Measurements from ENCODE around the gene SPTBN4.
"Not testable (repeated sequence)": the region's sequence is repeated elsewhere in the genome, so short reads cannot be mapped to it uniquely, and the experiment has no call there.

The SPTBN4 gene

GRCh38 chr19:40534148-40534547, 67.3 kb downstream of the SPTBN4 start:
- no peak for FAIRE-seq

- FAIRE-seq, result no peak
Observed at GRCh38 chr19:40539070-40539469, 72.3 kb downstream of the SPTBN4 start.

DNA sequence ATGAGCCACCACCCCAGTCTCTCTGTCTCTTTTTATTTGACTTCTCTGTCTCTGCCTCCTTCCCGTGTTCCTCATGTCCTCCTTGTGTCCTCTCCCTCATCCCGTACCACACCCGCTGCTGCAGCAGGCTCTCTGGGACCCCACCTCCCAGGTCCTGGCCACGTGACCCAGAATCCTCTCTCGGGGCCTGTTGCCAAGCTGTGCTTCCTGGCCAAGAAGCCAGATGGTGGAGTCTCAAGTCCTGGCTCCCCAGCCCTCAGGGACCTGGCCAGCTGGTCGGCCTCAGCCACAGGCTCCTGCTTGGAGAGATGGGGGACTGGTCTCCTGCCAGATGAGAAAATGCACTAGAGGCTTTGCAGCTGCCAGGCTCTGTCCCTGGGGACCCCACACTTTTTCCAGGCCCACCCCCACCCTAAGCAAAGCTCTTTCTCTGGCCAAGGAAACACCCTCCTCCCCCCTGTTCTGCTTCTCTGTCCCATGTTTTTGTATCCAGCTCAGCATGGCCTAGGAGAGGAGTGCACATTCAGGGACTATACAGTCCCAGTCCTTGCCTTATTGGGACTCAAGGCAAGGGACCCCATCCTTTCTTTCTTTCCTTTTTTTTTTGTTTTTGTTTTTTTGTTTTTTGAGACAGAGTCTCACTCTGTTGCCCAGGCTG, 75.5 kb downstream of the SPTBN4 start:
- no peak for FAIRE-seq

- no peak for FAIRE-seq
Observed at GRCh38 chr19:40543029-40543597, 76.3 kb downstream of the SPTBN4 start.

GRCh38 chr19:40546153-40546841, 79.5 kb downstream of the SPTBN4 start:
- FAIRE-seq, result not testable (repeated sequence)

GRCh38 chr19:40547190-40547589, 80.4 kb downstream of the SPTBN4 start:
- FAIRE-seq, result not testable (repeated sequence)

- FAIRE-seq, result no peak
Observed at GRCh38 chr19:40547836-40548235, 81.0 kb downstream of the SPTBN4 start.

- FAIRE-seq, result no peak
Observed at GRCh38 chr19:40549007-40549708, 82.4 kb downstream of the SPTBN4 start.

DNA sequence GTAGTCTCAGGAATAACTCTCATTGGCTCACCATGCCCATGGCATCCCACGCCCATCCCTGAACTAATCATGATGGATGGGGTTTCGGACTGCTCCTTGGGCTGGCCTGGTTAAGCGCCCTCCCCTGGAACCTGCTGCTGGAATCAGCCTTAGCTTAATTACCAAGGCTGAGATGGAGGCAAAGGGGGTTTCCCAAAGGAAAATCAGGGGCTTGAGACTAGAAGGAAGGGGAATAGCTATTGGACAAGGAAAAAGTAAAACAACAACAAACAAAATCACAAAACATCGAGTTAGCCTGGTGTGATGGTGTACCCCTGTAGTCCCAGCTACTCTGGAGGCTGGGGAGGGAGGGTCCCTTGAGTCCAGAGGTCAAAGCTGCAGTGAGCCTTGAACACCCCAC, 84.2 kb downstream of the SPTBN4 start:
- no peak for FAIRE-seq

- FAIRE-seq, result no peak
Observed at GRCh38 chr19:40552848-40553247, 86.0 kb downstream of the SPTBN4 start.

GRCh38 chr19:40553885-40554857, 87.4 kb downstream of the SPTBN4 start:
- no peak for FAIRE-seq

DNA sequence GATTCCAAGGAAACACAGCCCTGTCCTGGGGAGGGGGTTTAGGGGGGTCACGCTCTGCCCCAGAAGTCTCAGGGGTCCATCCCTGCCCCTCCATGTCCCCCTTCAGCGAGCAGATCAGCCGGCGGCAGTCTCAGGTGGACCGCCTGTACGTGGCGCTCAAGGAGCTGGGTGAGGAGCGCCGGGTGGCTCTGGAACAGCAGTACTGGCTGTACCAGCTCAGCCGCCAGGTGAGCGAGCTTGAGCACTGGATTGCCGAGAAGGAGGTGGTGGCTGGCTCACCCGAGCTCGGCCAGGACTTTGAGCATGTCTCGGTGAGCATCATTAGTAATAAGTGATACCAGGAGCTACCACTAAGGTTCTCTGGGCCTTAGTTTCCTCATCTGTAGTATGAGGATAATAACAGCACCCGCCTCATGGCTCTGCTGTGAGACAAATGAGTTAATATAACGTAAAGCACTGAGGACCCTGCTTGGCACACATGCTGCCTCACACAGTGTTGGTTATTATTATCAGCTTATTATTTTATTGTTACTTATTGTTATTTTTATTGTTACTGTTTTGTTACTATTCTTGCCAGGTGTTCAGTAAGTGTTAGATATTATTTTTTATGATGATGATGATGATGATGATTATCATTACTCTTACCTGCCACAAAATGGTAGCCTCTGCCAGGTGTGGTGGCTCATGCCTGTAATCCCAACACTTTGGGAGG, 89.3 kb downstream of the SPTBN4 start:
- no peak for FAIRE-seq

DNA sequence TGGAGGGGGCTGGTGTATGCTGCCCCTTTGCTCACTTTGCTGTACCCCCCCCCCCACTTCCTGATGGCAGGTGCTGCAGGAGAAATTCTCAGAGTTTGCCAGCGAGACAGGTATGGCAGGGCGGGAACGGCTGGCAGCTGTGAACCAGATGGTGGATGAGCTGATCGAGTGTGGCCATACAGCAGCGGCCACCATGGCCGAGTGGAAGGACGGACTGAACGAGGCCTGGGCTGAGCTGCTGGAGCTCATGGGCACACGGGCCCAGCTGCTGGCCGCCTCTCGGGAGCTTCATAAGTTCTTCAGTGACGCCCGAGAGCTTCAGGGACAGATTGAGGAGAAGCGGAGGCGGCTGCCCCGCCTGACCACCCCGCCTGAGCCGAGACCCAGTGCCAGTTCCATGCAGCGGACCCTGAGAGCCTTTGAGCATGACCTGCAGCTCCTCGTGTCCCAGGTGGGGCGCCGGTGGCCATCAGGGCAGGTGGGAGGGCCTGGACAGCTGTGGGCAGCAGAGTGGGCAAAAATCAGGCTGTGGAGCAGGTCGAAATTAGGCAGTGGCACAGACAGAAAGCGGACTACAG, 90.2 kb downstream of the SPTBN4 start:
- no peak for FAIRE-seq

DNA sequence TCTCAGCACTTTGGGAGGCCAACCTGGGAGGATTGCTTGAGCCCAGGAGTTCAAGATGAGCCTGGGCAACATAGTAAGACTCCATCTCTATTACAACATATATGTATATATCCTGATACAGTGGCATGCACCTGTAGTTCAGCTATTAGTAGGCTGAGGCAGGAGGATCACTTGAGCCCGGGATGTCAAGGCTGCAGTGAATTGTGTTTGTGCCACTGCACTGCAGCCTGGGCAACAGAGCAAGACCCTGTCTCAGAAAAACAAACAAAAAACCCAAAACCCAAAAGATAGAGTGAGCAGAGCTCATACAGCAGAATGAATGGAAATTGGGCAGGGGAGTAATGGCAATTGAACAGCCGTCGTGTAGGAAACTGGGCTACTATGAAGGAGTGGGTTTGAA, 92.6 kb downstream of the SPTBN4 start:
- no peak for FAIRE-seq

DNA sequence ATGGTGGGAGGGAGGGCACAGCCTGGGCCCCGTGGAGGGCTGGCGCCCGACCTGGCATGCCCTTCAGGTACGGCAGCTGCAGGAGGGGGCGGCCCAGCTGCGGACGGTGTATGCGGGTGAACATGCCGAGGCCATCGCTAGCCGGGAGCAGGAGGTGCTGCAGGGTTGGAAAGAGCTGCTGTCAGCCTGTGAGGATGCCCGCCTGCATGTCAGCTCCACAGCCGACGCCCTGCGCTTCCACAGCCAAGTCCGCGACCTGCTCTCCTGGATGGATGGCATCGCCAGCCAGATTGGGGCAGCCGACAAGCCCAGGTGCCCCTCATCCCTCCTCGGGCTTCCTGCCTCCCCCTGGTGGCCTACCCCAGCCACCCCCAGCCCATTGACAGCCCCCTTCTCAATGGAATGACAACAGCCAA, 93.3 kb downstream of the SPTBN4 start:
- no peak for FAIRE-seq

- no peak for FAIRE-seq
Observed at GRCh38 chr19:40561947-40562346, 95.1 kb downstream of the SPTBN4 start.

- FAIRE-seq, result not testable (repeated sequence)
Observed at GRCh38 chr19:40564535-40564934, 97.7 kb downstream of the SPTBN4 start.

DNA sequence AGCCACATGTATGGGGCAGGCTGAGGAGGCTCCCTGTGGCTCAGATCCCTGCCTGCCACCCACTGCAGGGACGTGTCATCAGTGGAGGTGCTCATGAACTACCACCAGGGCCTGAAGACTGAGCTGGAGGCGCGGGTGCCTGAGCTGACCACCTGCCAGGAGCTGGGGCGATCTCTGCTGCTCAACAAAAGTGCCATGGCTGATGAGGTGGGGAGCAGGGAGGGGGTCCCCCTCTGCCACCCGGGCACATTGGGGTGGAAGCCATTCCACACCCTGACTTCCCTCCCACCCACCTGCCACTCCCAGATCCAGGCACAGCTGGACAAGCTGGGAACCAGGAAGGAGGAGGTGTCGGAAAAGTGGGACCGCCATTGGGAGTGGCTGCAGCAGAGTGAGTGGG, 98.6 kb downstream of the SPTBN4 start:
- no peak for FAIRE-seq

GRCh38 chr19:40565910-40566495, 99.2 kb downstream of the SPTBN4 start:
- no peak for FAIRE-seq

DNA sequence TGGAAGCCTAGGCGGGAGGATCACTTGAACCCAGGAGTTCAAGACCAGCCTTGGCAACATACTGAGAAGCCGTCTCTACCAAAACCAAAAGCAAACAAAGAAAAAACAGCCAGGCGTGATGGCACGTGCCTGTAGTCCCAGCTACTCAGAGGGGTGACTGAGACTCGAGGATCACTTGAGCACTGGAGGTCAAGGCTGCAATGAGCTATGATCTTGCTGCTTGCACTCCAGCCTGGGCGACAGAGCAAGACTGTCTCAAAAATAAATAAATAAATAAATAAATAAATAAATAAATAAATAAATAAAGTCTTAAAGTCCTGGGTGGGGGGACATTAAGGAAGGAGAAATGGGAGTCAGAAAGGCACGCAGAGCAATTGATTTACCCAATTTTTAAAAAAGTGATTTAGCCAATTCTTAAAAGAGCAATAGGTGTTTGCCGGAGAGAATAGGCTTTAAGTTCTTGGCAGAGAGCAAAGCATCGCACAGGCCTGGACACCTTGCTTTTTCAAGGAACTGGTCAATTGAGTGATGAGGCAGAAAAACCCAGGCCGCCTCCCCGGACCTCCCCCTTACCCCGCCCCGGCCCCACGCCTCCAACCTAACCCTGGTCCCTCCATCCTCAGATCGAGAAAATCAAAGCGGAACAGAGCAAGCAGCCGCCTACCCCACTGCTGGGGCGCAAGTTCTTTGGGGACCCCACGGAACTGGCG, 100.4 kb downstream of the SPTBN4 start:
- no peak for FAIRE-seq

Measured in TTC549 (cell line).